Ectodermal cell (in vitro differentiated cells): ENCODE data around the gene RUNX2.
A peak's percentile ranks its signal among the peaks of the same experiment; 100 is the strongest.

ENCODE experiments used
- H3K27ac ChIP-seq: 2 replicates; pipeline ENCODE4 v1.7.0; 2013; ENCODE audit warnings: mild to moderate bottlenecking, low read depth, low read length; ENCODE audit not compliant: insufficient read depth, poor library complexity, severe bottlenecking
- H3K27me3 ChIP-seq: 2 replicates; pipeline ENCODE4 v1.7.0; 2013; ENCODE audit warnings: mild to moderate bottlenecking, low read length; ENCODE audit not compliant: insufficient read depth, control insufficient read depth, poor library complexity, severe bottlenecking
- H3K36me3 ChIP-seq: one replicate; pipeline ENCODE4 v1.7.0; 2013; ENCODE audit warnings: low read length; ENCODE audit not compliant: control insufficient read depth, insufficient read depth
- H3K4me1 ChIP-seq: one replicate; pipeline ENCODE4 v1.7.0; 2013; ENCODE audit warnings: low read length; ENCODE audit not compliant: control insufficient read depth, insufficient read depth
- H3K4me3 ChIP-seq: 2 replicates; pipeline ENCODE4 v1.7.0; 2013; ENCODE audit warnings: low read depth, low read length, control low read depth; ENCODE audit not compliant: insufficient read depth
- H3K9me3 ChIP-seq: 2 replicates; pipeline ENCODE4 v1.7.0; 2013; ENCODE audit warnings: mild to moderate bottlenecking, low read length, moderate library complexity; ENCODE audit not compliant: control insufficient read depth
- WGBS, 2 experiments: methylation state at CpG; one replicate each; pipeline ENCODE4 v1.1.7; 2013; ENCODE audit warnings: missing lambda C conversion rate in 2 of 2; 5-methylcytosine and 5-hydroxymethylcytosine counted together

The RUNX2 gene

DNA sequence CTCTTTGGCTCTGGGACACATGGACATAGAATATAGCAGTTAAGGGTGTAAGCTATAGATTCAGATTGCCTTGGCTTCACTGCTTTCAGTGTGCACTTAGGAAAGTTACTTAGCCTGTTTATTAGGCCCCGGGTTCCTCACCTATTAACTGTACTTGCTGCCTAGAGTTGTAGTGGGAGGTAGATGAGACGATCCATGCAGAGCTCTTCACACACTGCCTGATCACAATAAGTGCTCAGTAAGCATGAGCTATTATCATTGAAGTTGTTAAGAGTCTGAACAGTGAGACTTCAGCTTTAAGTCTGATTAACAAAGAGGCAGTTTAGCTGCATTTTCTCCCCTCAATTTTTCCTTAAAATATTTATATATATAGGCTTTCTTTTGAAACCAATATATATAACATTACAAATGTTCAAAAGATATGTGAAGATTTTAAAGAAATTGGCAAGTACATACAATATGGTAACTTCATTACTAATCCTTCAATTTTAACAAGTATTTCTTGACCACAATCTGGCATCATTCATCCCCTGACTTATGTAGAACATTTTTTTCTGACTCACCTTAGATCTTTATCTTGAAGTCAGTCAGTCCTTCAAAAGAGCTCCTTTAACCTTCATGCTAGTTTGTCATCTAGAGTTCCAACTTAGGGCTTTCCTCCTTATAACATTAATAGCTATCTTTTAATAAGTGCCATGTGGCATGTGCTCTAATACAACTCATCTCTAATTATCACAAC lies 70.1 kb downstream of the RUNX2 start:
- no peaks in the 10 kb centered on the region for H3K36me3 ChIP-seq
- no peaks in the 10 kb centered on the region for H3K9me3 ChIP-seq
- no peaks in the 10 kb centered on the region for H3K4me1 ChIP-seq
- 88 to 92% methylated on average over 2 of the region's 2 CpGs for WGBS, 2 experiments
- no peaks in the 10 kb centered on the region for H3K27me3 ChIP-seq
- no peak overlapping the region for H3K27ac ChIP-seq
- H3K4me3 ChIP-seq, result no peak overlapping the region

DNA sequence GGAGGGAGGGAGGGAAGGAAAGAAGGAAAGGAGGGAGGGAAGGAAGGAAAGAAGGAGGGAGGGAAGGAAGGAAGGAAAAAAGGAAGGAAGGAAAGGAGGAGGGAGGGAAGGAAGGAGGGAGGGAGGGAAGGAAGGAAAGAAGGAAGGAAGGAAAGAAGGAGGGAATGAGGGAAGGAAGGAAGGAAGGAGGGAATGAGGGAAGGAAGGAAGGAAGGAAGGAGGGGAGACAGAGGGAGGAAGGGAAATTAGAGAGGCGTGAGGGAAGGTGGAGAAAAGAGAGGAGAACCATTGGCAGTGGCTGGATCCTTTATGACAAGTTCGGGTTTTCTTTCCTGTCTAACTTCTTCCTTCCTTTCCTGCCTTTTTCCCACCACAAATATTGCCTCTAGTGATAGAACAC lies 71.9 kb downstream of the RUNX2 start:
- H3K27ac ChIP-seq, result no peak overlapping the region
- no peak overlapping the region for H3K4me3 ChIP-seq
- no peaks in the 10 kb centered on the region for H3K9me3 ChIP-seq
- H3K4me1 ChIP-seq, result no peaks in the 10 kb centered on the region
- H3K36me3 ChIP-seq, result no peaks in the 10 kb centered on the region
- no peaks in the 10 kb centered on the region for H3K27me3 ChIP-seq
- 80 to 93% methylated on average over 2 of the region's 2 CpGs for WGBS, 2 experiments

DNA sequence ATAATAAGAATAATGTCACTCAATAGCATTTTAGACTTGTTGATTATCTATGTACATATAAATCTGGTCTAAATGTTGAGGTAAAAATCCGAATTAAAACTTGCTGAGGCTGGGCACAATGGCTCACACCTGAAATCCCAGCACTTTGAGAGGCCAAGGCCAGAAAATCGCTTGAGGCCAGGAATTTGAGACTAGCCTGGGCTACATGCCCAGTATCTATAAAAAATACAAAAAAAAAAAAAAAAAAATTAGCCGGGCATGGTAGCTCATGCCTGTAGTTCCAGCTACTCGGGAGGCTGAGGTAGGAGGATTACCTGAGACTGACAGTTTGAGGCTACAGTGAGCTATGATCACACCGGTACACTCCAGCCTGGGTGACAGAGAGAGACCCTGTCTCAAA lies 83.8 kb downstream of the RUNX2 start:
- WGBS, 2 experiments, result 93% methylated on average over 5 of the region's 5 CpGs
- no peaks in the 10 kb centered on the region for H3K9me3 ChIP-seq

DNA sequence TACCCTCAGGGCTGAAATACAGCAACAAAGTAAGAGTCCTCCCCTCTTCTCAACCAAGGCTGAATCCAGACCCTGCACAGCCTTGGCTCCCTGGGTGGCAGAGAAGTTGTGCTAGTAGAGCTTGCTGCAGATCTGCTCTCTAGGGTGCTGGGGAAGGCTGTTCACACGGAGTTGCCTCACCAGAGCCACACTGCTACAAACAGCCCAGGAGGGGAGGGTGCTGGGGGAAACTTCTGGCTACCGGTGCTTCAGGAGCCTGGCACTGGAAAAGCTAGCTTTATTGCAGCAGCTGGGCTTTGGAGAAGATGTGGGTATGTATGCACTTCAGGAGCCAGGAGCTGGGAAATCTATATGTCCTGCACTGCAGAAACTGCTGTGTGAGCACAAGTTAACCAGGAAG lies 87.2 kb downstream of the RUNX2 start:
- peaks cover 8% of the 10 kb centered on the region for H3K4me1 ChIP-seq
- peaks cover 34% of the 10 kb centered on the region for H3K27me3 ChIP-seq
- no peak overlapping the region for H3K27ac ChIP-seq
- H3K36me3 ChIP-seq, result no peaks in the 10 kb centered on the region
- no peak overlapping the region for H3K4me3 ChIP-seq
- WGBS, 2 experiments, result 27 to 38% methylated on average over 2 of the region's 2 CpGs
- H3K9me3 ChIP-seq, result no peaks in the 10 kb centered on the region

More for the DNA sequence above, 83.8 kb downstream of the RUNX2 start:
- Histone ChIP-seq H3K27me3 (peaks cover 7% of the 10 kb centered on the region), H3K4me1 (no peaks in the 10 kb centered on the region), H3K36me3 (no peaks in the 10 kb centered on the region), H3K27ac (no peak overlapping the region), H3K4me3 (no peak overlapping the region)

DNA sequence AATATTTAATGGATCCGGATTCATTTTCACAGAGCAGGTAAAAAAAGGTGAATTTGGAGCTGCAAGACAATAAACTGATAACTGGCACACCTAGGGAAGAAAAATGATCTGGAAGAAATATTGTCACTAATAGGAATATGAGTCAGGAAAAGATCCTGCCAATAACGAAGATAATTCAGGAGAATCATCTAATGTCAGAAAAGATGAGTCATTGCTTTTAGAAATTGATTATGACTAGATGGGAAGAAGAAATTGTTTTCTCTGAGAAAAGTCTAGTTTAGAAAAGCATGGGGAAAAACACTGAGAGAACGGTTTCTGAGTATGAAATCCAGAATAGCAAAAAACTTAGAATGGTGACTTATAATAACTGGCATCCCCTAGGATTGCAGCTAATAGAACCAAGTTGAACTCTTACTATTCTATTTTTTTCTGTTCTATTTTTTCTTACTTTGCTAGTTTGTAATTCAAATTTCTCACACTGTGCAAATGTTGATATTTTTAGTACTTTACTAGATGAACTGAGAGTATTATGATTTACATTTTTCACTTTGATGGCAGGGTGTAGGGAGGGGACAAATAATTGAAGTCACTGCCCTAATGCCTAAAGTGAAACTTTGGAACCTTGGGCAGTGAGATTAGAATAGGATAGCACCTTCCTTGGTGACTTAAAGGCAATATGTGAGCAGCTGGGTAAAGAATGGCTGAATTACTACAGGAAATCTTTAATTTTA lies 87.8 kb downstream of the RUNX2 start:
- Histone ChIP-seq H3K27me3 (peaks cover 41% of the 10 kb centered on the region), H3K9me3 (no peaks in the 10 kb centered on the region), H3K4me1 (peaks cover 15% of the 10 kb centered on the region), H3K4me3 (no peak overlapping the region), H3K27ac (no peak overlapping the region), H3K36me3 (no peaks in the 10 kb centered on the region)
- 92 to 96% methylated on average over 3 of the region's 3 CpGs for WGBS, 2 experiments

DNA sequence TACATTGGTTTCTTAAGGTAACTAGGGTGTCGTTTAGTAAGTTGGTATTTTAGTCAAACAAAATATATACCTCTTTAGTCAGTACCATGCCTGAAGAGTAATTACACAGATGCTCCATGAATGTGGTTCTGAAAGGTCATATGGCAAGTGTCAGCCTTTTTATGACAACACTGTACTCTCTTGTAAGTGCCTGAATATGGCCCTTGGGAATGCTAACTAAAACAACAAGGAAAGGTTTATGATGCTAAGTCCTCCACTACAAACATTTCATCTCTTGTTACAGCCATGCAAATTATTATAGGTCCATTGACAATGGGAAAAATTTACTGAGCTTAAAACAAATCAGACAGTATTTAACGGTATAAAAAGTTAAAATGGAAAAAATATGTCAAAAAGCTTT lies 88.6 kb downstream of the RUNX2 start:
- no peaks in the 10 kb centered on the region for H3K9me3 ChIP-seq
- H3K27ac ChIP-seq, result no peak overlapping the region
- no peaks in the 10 kb centered on the region for H3K36me3 ChIP-seq
- H3K4me3 ChIP-seq, result no peak overlapping the region
- 85 to 100% methylated on average over 1 of the region's 2 CpGs for WGBS, 2 experiments
- peaks cover 20% of the 10 kb centered on the region for H3K4me1 ChIP-seq
- H3K27me3 ChIP-seq, result peaks cover 48% of the 10 kb centered on the region

DNA sequence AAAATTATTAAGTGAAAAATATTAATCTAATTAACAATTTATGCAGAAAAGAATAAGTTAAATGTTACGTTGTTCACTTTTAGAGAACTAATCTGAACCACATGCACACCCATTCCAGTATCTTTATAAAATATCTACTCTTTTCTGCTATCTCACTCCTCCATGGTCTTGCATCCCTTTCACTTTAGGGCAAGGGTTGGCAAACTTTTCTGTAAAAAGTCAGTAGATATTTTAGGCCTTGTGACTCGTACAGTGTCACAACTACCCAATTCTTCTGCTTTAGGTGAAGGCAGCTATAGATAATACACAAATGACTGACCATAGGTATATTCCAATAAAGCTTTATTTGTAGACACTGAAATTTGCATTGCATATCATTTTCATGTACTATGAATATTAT lies 89.3 kb downstream of the RUNX2 start:
- H3K9me3 ChIP-seq, result no peaks in the 10 kb centered on the region
- peaks cover 56% of the 10 kb centered on the region for H3K27me3 ChIP-seq
- H3K4me3 ChIP-seq, result no peak overlapping the region
- WGBS, 2 experiments, result 88 to 100% methylated on average over 2 of the region's 2 CpGs
- peaks cover 20% of the 10 kb centered on the region for H3K4me1 ChIP-seq
- H3K36me3 ChIP-seq, result no peaks in the 10 kb centered on the region
- H3K27ac ChIP-seq, result no peak overlapping the region

DNA sequence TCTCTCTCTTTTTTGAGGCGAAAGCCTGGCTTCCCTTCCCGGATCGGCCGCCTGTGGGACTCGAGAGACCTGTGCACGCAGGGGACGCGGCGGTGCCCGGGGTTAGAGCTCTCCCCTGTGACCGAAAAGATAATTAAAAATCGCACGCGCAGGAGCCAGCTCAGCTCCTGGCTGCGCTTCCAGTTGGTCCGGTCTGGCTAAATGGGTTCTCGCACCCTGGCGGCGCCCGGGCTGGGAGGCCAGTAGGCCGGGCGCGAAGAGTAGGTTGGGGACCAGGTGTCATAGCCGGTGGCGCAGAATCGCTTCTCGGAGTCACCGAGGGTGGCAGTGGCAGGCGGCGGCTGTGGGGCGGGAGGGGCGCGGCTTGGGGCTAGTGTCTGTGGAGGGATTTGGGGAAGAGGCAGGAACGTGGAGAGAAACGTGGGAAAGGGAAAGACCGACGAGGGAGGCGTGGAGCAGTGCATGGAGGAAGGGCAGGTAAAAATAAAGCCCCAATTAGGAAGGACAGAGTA lies 91.5 kb downstream of the RUNX2 start:
- H3K27me3 ChIP-seq, result peaks cover 78% of the 10 kb centered on the region
- H3K36me3 ChIP-seq, result no peaks in the 10 kb centered on the region
- WGBS, 2 experiments, result 3% methylated on average over 38 of the region's 38 CpGs
- H3K4me3 ChIP-seq, result peak overlapping the region; percentile 7
- no peak overlapping the region for H3K27ac ChIP-seq
- H3K9me3 ChIP-seq, result no peaks in the 10 kb centered on the region
- peaks cover 20% of the 10 kb centered on the region for H3K4me1 ChIP-seq

DNA sequence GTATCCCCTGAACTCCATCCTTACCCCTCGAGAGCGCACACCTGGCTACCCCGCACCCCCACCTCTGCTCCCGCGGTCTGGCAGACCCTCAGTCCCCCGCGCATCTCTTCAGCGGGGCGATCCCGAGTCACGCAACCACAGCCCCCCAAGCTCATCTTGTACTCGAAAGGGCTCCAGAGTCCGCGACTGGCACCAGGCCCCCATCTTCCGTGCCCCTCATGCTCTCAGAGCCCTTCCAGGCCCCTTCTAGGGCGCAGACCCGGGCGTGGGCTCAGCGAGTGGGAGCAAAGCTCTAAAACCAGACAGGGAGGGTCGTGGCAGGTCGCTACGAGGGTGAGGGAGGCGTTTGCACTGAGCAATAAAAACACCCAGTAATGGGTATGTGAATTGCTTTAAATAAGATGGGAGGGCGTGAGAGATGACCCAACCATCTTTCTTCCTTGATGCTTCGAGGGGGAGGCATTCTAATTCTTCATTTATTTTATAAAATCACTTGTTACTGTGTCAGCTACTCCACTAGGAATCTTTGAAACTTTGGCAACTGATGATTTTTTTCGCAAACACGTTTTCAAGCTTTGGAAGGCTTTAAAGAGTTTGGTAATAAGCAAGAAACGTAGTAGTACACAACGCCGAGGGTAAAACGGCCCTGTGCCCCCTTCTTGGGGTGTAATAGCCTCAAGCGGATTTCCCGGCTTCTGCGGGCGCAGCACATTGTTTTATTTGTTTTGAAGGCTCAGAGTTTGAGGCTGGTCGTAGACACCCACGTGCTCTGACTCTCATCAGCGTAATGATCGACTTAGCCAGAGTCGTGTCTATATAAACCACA lies 92.2 kb downstream of the RUNX2 start:
- Histone ChIP-seq H3K27ac (no peak overlapping the region), H3K4me1 (peaks cover 20% of the 10 kb centered on the region), H3K27me3 (peaks cover 84% of the 10 kb centered on the region), H3K4me3 (no peak overlapping the region), H3K9me3 (no peaks in the 10 kb centered on the region), H3K36me3 (no peaks in the 10 kb centered on the region)
- 3% methylated on average over 38 to 39 of the region's 40 CpGs for WGBS, 2 experiments
